GM19452 (cell line): Measurements from ENCODE around the gene ABCD4.

Experiments
- ATAC-seq: cut with Tn5 transposase; IDR thresholded peaks from one replicate; pipeline ENCODE4 v1.9.1; 2021; ENCODE audit not compliant: unreplicated experiment

Gene ABCD4

GRCh38 chr14:74238974-74239847 is 63.5 kb downstream of the ABCD4 start, which contains the start of gene VSX2:
VSX2 (plus strand) TSS chr14:74239449; CDS start chr14:74239562, 113 bp downstream.
- no peak for ATAC-seq

GRCh38 chr14:74237441-74237840 is 65.3 kb downstream of the ABCD4 start:
- no peak for ATAC-seq
